DMS79 (cell line): Measurements from ENCODE around the gene MORC4.

Experiments
- DNase-seq: peaks from one replicate; lab custom pipeline; 2025; lab: John Stamatoyannopoulos, UW

Gene MORC4

DNA sequence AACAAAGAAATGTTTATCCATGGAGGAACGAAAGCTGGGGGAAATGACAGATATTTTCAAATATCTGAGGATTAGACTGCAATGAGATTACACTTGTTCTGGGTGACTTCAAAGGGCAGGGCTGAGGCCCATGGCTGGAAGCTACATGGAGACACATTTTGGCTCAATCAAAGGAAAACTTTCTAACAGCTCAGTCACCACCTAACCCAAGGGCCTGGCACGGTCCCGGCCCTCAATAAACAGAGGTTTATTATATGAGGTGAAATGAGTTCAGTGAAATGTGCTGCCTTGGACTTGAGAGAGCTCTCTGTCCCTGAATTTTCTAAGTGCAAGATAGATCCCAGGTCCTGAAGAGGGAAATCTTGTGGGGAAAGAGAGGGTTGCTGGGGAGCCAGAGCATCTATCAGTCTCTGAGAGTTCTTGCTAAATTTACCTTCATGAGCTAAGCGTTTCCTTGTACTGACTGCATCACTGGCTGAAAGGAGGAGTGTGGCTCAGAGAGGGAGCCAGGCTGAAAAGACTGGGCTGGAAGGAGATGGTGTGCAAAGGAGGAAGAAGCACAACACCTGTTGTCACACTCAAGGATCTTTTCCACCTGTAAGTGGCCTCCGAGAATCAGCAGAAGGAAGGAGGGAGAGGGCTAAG is 94.8 kb downstream of the MORC4 start:
- DNase-seq = no peak

DNA sequence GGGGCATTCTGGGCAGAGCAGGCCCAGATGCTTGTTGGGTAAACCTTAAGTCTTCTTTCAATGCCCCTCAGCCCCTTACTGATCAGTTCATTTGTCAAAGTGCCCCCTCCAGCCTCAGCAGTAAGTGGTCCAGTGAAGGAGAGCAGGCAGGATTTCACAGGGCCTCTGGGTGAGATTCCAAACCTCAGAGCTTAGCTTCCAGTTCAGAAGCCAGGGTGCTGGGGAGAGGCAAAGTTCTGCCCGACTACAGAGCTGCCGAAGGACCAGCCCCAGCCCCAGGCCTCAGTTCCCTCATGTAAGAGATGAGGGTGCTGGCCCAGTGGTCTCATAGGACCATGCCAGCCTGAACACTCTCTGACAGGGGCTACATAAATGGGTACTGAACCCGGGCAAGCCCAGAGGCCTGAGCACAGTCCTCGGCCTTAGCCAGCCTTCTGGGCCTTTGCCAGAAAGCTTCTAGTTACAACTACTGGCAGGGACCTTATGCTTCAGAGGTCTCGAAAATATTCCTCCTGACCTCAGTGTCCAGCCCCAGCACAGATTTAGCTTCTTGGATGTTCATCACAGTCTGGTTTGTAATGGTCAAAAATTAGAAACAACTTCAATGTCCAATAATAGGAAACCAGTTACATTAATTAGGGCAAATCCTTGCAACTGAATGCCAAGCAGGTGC is 96.0 kb downstream of the MORC4 start:
- no peak for DNase-seq

DNA sequence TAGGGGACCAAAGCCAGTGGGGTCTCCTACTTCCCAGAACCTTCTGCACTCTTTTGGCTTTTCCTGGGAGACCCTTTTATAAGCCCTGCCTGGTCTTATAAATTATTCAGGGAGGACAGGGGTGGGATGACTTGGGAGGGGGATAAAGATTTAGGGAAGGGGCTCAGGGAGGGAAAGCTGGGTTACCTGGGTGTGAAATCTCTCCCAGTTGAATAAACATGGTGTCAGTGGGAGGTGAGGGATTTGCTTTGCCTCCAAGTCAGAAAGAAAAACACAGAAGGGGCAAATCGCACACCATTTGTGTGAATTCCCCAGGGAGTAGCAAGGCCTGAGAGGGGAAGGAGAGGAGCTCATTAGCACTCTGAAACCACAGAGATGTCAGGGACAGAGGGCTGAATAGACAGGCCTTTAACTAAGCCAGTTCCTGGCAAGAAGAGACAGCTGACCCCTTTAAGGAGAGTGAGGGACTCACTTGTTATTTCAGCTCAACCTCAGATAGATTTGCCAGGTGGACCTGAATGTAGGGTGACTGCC is 96.7 kb downstream of the MORC4 start, which contains the start of gene RIPPLY1:
TSS of gene RIPPLY1 (minus strand) at position 51 of the 534 bp plus-strand sequence. CDS start 54 bp downstream, outside the sequence.
- DNase-seq = no peak

DNA sequence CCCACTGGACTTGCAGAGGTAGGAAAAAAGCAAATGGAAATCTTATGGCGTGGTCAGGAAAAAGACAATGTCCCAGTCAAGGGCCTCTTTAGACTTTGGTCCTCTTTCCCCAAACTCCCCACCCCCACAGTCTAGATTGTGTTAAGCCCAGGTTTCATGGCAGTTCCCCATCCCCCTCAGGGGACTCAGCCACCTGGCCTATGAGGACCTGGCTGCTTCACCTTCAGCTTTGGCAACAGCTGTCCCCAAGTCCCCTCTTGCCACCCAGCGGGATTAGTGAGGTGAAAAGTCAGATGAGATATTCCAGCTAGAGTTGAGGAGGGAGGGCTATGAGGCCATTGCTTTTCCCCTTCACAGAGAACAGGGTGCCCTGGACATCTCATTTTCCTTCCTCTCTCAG is 97.3 kb downstream of the MORC4 start:
- no peak for DNase-seq

DNA sequence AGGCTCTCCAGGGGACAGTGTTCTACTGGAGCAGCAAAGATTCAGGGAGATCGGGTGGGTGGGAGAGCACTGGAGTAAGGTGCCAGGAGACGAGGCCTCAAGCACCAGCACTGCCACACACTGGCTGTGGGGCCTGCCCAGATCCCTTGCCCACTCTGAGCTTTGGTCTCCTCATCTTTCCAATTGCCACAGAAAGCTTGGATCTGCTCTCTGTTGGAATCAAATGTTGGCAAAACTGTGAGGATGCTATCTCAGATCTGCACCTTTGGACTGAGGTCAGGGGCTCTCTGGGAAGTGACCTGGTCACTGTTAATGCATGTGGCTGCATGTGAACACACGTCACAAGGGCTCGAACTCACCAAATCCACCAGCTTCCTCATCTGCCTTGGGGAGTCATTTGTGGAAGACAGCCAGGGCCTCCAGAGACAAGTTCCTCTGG is 98.2 kb downstream of the MORC4 start:
- no peak for DNase-seq

DNA sequence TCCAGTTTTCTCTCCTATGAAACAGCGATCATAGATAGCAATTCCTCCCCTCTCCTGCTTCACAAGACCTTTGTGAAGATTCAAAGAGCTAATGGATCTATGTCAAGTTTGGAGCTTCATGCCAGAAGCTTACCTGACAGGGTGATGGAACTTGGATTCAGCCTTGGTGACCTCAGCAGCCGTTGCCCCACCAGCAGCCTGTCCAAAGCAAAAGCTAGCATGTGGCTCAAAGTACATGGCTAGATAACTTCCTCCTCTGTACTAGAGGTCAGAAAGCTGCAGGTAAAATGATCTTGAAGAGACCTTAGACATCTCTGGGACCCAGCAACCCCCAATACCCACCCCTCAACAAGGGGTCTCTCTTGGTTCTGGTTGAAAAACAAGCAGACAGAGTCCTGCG is 98.7 kb downstream of the MORC4 start:
- DNase-seq = no peak

DNA sequence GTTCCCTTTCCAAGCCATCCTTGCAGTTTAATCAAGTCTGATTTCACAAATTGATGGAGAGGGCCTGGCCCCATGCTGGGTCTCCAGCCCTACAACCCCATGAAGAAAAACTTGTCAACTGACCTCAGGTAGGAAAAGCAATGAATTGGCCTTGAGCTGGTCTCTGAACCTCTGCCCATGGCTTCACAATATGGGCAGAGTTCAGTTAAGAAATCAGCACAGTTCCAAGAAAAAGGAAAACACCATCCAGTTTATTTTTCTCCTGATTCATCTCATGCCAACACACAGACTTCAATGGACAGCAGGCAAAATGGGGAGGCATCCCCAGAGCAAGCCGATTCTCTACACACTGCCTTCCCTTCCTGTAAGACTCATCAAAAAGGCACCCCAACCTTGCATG is 100.2 kb downstream of the MORC4 start:
- no peak for DNase-seq

DNA sequence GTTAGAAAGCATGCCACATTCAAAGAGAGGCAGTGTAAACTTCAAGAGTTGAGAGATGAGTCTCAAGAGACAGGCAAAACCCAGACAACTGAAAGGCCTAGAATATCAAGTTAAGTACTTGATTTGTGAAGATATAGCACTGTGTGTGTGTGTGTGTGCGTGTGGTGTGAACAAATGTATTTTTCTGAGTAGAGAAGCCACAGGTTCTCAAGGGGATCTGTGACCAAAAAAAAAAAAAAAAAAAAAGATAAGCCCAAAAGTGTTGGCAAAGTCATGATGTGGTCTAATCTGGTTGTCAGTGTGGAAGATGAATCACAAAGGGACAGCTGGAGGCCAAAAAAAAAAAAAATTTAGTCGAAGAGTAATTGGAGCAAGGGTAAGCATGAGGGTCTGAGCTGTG is 100.7 kb downstream of the MORC4 start:
- no peak for DNase-seq

DNA sequence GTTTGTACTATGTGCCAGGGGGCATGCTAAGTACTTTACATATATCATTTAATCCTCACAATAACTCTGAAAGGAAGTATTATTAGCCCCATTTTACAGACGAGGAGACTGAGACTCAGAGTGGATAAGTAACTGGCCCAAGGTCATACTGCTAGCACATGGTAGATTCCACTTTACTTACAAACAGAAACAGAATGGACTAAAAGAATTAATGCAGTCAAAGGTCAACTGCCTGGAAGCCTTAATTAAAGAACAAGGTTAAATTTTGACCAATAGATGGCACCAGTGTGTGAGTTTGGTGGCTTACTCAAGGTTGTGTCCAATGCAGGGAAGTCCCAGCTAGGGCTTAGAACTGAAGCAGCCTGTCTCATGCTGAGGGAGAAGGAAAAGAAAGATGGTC is 101.5 kb downstream of the MORC4 start:
- no peak for DNase-seq

DNA sequence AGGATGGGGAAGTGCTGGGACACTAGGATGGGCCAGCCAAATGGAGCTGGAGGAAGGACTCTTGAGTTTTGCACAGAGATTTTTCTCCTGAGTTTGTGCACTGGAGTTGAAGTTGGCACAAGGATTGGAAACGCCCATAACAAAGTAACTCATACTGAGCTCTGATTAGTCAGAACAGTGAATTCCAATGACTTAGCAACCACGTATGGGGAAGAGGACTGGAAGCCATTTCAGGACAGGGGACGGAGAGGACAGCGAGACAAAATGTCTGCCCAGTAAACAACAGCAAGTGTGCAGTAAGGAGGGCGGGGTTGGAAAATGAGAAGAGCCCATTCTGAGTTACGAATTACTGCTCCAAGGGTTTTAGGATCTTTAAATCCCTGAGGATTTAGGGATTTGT is 102.8 kb downstream of the MORC4 start:
- no peak for DNase-seq

DNA sequence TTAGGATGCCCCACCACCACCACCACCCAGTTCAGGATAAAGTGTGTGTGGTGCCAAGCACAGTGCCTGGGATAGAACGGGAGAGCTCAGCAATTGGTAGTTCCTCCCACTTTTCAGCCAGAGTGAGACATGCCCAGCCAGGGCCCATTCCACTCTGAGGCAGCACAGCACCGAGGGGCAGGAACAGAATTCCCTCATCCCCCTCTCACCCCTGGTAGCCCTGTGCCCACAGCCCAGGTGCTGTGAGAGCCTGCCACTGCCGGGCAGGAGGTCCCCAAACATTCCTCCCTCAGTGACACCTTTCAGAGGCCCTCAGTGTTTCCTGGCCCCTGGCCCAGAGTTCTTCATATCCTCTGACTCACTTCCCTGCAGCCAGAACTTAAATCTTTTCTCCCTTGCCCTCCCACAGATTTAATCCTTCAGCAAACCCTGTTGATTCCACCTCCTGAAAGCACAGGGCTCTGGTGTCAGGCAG is 105.0 kb downstream of the MORC4 start:
- no peak for DNase-seq

DNA sequence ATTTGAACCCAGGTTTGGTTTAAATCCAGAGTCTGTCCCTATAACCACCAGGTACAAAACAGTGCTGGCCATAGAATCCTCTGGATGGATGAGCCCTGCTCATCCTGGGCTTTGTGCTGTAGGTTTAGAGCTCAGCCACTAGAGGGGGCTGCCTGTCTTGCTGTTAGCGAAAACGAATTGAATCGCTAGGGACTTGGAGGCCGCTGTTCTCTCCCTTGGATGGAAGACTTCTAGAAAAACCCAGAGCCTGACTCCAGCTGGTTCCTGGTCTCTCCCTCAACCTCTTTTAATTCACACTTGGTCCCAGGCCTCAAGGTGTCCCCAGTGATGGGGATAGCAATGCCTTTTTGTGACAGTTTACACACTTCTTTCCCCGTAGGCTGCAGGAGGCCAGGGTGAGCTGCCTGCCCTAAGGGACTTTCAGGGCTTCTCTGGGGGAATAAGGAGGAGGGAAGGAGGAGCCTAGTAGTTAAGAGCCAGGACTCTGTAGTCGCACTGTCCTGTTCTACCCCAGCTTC is 105.6 kb downstream of the MORC4 start:
- peak; percentile 24 for DNase-seq

DNA sequence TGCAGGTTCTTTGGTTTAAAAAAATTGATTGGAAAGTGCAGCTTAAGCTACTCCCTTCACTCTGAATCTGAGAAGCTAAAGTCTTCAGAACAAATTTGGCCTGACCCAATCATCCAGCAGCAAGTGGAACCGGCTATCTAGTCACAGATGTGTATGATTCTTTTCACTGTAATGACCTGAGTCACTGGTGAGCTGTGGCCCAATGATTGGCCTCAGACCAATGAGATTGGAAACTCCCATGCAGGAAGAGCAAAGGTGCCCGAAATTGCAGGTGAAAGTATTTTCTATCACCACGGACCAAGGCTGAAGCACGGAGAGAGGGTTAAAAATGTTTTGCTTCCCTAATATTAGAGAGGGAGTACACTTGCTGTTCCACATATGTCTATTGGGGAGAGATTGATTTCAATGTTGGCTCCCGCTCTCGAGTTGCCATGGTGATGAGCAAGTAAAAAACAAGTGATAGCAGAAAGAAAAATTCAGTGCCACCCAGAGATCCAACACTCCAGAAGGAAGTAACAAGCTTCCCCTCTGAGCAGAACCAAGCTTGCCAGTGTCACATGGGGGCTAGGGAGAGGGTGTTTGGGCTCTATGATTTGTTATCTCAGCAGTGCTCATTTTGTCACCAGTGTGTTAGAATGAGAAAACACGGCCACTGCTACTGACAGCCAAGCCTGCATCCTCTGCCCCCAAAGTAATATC is 108.1 kb downstream of the MORC4 start:
- no peak for DNase-seq
